ENCODE data around the gene STOML2. TPM values are rescaled to one million over a fixed set of nuclear protein-coding genes. Genes with fewer than 3 reads are reported as not detected.

Gene STOML2
- total RNA-seq, 1 donor from 2014 or later = 95.2 TPM

GRCh38 chr9:35051069-35051967 is 51.6 kb downstream of the STOML2 start:
- intact Hi-C loops (cut with DNase I) = loop anchor here (5.0 kb wide), 1 partner anchor 54 kb away; no protein-coding TSS in a partner anchor
- DNase-seq (ENCODE audit: low spot score) = no peak

Other genes starting within 250 kb of the STOML2 start
- gene PHF24, start 144.8 kb downstream of the STOML2 start, total RNA-seq = 0.57 TPM
- 133 TPM for gene DNAJB5, start 113.4 kb downstream of the STOML2 start, total RNA-seq
- 309 TPM for gene VCP, start 30.5 kb downstream of the STOML2 start, total RNA-seq
- 5.6 TPM for gene FANCG, start 23.2 kb downstream of the STOML2 start, total RNA-seq
- gene PIGO, start 6.5 kb downstream of the STOML2 start, total RNA-seq = 9.3 TPM
- 20.0 TPM for gene ATOSB, start 12.7 kb upstream of the STOML2 start, total RNA-seq
- 24.7 TPM for gene UNC13B, start 58.9 kb upstream of the STOML2 start, total RNA-seq